Activated CD4-positive, alpha-beta T cell treated with anti-CD3 and anti-CD28 coated beads for 24 hours (primary cell): ENCODE data around the gene PHC2.

Source experiments
- DNase-seq, 2 donors: peaks; one replicate each; pipeline ENCODE4 v3.0.0-alpha.2; 2020; ENCODE audit warnings: low read depth in 2 of 2

PHC2 gene

DNA sequence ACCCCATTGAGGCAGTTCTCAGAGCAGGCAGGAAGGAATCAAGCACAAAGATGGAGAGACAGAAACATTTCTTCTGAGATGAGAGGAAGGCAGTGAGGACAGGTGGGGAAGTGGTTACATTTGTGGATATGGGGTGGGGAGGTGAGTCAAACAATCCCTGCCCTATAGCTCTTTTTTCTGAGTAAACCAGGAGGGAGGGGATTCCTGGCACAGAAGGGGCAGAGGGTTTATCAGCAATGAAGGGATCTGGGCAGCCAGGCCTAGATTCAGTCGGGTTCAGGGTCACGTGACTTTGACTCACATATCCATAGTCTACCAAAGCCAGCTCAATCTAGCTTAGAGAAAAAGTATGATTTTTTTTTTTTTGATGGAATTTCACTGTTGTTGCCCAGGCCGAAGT lies 15.7 kb upstream of the PHC2 start:
- DNase-seq, result no peak

DNA sequence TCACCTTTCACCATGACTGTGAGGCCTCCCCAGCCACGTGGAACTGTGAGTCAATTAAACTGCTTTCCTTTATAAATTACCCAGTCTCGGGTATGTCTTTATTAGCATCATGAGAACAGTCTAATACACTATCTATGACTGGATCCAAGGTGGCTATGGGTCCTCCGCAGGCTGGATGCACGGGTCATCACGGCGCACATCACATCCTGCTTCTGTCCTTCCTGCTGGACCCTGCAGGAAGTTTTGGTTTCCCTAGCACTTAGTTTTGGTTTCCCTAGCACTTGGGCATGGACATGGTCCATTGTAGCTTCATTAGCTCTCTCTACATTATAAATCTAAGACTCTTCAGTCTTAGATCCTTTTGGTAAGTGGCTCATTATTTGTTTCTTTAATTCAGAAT lies 14.2 kb upstream of the PHC2 start:
- no peak for DNase-seq

DNA sequence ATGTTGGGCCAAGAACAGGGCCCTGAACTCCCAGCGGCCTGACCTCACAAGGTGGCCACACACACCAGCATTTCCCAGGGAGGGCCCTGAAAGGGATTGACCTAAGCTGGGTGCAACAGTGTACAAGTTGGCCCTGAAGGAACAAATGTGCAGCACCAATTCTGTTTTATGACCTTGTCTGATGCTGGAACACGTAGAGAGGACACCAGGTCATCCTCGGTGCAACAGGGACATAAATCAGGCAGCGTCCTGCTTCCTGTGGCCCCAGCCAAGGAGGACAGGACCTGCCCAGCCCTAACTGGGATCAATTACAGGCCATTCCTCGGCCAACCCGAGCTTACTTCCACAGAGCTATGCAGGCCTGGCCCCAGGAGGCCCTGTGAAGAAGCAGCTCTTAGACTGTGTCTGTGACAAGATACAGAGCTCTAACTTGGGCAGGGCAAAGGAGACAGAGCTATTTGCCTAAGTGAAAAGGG lies 12.8 kb upstream of the PHC2 start:
- no peak for DNase-seq

DNA sequence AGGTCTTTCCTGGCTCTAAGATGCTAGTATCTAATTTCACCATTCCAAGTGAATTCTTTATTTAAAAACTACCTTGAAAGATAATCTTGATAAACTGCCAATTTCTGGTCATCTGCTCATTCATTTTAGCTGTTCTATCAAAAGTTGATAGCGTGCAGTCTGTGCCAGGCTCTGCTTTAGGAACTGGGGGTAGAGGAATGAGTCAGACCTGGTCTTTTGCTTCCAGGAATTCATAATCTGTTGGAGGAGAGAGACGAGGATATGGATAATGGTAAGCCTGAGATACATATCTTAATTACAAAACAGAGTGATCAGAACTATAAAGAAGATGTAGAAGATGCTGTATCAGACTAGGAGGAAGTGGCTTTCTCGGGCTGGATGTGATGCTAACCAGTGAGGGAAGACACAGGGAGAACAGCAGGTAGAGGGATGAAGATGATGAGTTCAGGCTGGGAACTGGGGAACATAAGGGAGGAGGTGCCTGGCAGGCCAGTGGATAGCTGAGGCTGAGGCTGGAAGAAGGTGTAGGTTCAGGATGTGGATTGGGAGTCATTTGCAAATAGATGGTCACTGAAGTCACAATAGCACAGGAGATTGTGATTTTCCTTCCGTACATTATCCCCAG lies 12.3 kb upstream of the PHC2 start:
- no peak for DNase-seq

DNA sequence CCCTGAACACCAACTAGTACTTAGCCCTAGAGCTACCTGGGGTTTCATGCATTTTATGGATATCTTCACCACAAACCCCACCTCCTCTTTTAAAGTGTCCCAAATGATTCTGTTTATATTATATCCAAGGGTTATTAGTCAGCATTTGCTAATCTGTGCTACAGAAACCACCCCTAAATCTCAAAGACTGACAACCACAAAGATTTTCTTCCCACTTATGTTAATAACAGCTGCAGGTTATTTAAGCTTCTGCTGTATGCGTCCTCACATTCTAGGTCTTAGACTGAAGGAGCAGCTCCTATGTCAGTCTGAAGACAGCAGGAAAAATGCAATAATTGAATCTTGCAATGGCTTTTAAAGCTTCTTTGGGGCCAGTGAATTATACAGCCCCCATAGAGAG lies 11.2 kb upstream of the PHC2 start:
- no peak for DNase-seq

DNA sequence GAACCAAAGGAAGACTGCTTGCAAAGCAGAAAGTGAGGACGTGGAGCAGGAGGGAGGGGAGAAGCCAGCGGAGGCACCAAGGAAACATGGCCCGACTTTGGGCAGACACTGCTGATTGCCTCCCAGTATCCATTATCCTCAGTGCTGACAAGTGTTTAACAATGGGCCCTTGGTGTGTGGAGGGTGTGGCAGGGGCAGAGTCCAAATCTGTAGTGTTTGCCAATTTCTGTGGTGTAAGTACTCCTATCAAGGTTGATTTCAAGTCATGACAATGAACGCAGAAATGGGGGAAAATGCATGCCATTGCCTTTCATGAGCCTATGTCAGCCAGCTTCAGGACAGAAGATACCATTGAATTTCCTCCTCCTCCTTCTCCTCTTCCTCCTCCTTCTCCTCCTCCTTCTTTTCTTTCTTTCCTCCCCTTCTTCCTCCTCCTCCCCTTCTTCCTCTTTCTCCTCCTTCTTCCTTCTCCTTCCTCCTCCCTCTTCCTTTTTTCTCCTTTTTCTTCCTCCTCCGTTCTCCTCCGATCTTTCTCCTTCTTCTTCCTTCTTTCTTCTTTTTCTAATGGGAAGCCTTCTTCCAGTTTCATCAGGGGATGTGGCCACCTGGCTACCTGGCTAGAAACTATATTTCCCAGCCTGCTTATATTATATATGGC lies 10.3 kb upstream of the PHC2 start:
- DNase-seq, result no peak

DNA sequence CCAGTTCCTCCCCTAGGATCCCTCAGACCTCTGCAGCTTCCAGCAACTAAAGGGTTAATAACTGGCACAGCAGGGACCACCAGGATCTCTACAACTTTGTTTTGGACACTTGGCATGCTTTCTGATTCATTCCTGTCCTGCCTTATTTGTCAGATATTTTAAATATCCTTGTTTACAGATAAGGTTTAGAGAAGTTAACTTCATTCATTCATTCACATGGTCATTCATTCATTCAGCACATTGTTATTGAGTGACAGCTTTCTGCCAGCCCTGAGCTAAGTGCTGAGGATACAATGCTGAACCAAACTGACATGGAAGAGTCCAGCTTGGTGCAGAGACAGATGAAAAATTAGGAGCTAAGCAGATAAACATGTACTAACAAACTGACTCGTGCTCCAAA lies 8.8 kb upstream of the PHC2 start:
- no peak for DNase-seq

DNA sequence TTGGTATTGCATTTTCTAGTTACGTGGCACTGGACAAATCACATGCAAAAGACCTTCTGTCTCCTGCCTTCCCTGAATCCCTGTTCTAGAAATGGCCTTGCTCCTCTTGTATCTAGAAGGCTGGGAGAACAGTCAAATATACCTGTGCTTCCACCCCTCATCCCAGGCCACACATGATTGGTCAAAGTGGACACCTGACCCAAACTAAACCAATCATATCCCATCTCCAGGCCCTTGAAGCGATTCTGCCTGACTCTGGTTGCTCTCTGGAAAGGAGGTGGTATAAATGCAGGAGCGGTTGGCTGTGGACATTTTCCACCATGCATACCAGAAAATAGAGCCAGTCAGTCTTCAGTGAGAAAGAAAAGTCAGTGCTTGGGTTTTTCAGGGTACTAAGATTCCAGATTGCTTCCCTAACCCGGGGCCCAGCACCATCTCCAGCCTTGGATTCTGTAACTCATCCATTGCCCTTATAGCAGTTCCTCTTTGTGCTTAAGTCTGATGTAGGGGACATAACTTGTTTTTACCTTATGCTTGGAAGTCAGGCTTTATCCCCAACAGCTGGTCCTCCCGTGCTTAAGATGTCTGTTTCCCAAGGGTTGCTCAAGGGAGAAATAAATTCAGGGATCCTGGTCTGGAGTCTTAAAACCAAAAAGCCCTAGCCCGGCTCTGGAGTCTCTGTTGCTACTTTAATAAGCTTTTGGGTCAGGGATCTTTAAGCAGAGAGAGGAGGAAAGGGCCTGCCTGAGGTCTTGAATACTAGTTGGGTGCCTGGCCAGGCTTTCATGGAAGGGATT lies 7.7 kb upstream of the PHC2 start:
- no peak for DNase-seq

DNA sequence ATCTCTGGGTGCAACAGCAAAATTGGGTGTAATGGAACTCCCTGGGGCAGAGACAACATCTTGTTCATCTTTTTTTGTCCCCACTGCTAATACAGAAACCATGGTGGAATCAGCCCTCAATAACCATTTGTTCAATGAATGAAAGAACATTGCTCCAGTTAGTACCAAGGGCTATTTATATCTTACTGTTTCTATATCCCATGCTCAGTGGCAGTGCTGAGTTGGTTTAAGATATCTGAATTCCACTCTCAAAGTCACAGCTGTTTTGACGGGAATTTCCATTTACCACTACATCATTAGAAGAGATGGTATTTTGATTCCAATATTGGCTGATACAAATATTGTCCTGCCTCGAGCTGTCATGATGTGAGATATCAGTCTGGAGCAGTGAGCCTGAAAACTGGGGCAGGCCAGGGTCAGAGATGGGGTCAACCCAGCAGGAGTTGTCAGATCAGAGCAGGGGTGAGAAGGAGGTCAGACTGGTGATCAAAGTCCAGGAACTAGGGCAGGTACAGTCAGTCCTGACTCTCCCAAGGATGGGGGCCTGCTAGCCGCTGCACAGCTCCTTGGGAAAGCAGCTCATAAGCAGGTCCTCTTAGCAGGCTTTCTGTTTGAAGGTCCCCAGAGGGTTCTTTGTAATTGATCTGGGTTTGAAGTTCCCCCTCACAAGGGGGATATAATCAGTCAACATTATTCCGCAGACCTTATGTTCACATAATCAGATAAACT lies 5.8 kb upstream of the PHC2 start:
- DNase-seq, result no peak

DNA sequence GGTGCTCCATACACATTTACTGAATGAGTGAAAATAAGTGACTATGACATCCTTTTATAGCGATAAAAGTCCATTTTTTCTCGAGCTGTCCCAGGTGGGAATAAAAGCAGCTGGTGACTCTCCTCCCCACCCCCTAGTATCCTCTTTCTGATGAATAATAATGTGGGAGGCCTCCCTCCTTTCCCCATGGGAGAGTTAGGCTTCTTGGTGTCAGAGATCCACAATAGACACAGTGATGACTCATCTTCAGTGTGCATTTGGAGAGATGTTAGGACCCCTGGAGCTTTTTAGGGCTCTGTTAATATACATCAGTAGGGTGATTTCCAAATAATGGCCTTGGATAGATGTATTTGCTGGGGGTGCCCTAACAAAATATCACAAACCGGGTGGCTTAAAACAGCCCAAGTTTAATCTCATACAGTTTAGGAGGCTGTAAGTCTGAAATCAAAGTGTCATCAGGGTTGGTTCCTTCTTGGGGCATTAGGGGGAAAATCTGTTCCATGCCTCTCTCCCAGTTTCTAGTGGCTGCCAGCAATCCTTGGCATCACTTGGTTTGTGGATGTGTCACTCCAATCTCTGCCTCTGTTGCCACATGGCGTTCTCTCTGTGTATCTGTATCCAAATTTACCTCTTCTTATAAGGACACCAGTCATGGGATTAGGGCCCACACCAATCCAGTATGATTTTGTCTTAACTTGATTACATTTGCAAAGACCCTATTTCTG lies 4.4 kb upstream of the PHC2 start:
- no peak for DNase-seq

DNA sequence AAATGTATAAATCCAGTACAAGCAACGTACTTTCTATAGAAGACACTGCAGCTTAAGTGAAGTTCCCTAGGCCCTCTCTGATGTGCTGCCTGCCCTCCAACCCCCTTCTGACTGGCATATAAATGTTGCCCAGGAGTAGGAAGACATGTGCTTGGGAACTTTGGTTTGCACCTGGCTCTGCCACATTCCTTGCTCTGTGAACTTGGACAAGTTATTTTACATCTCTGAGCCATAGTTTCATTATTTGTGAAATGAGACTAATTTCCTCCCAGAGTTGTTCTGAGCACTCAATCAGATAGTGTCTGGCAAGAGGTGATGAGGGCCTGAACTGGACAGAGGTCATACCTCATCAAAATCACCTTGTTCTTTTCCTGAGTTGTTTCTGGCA lies 3.5 kb upstream of the PHC2 start:
- no peak for DNase-seq

DNA sequence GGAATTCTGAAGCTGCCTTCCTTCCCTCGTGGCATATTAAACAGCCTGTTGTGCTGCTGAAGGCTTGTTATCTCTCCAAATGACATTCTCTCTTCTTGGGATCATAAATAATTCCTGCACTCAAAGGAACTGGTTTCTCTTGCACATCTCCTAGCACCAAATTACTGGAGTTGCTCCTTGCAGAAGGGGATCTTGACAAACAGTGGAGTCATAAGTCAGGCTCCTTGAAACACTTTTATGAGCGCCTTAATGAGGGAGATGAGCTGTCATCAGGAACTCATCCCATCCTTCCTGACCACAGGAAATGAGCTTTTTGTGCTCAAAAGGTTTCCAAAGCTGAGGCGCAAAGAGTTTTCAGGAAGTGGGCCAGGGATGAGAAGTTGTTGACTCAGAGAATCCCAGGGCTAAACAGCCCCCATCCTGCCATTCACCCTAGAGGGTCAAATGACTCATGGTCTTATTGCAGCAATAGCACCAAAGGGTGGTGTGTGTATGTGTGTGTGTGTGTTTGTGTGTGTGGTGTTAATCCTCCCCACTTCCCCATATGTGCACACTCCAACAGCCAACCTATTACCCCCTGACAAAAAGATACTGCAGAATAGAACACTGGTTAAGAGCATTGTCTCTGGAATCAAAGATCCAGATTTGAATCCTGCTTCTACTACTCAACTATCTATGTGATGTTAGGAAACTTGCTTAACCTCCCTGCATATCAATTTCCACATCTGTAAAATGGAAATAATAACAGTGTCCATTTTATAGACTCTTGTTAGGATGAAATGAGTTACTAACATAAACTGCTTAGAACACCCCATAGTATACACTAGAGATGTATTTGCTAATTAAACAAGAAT lies 2.8 kb upstream of the PHC2 start:
- no peak for DNase-seq

DNA sequence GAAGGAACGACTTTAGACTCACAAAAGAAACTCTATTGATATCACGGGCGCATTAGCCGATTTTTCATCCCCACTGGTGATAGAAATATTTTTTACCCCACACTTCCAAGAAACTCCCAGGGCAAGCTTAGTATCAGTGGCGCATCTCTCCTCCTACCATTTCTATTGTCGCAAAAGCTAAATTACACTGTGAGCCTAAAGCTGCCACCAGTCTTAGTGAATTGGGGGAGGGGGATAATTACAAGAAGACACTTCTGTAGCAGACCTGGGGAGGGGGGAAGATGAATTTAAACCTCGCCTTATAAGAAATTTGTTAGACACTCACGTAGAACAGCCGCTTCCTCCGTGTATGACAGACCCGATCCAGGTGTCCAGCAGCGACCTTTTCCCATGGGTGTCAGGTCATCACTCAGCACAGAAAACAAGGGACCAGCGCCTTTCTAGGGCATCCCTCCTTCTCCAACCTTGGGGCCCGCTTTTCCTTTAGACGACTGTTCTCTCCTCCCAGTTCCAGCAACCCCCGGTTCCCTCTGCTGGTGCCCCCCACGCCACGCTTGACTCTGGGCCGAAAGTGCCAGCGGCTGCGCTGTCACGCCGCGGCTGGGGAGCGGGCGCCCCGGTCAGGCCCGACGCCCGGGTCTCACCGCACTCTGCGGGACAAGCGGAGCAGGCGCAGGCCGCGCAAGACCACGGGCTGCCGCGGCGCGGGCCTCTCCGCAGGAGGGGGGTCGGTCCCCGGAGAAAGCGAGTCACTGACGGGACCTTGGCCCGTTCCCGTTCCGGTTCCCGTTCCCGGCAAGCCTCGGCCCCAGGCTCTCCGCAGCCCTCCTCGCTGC lies 821 bp downstream of the PHC2 start:
- DNase-seq, result no peak

DNA sequence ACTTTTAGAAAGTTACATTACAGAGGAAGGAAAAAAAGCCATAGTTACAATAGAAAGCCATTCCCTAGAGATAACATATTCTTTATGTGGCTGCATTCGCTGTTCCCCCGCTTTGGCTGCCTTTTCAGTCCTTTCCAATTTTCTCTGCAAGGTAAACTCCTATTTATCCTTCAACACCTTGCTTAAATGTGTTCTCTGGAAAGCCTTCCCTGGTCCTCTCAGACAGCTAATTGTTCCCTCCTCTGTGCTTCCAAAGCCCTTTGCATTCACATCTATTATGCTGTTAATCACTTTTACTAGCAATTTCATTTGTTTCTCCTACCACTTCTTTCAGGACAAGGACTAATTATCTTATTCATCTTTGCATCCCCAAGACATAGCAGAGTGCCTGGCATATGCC lies 1.6 kb downstream of the PHC2 start:
- DNase-seq, result no peak

DNA sequence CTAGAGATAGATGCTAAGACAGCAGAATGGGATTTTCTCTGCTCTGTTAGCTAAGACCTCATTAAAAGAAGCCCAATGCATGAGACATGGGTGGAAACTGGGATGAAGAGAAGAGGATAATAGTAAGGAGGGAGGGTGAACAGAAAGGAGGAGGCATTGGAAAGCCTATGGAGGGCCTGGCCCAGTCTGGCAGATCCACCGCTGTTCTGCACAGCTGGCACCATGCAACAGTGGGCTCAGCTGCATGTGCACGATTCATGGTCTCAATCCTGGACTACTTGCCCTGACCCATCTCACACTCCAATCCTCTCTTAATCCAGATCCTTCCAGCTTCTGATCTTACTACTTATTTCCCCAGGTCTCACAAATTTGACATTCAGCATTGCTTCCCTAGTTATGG lies 2.2 kb downstream of the PHC2 start:
- no peak for DNase-seq

DNA sequence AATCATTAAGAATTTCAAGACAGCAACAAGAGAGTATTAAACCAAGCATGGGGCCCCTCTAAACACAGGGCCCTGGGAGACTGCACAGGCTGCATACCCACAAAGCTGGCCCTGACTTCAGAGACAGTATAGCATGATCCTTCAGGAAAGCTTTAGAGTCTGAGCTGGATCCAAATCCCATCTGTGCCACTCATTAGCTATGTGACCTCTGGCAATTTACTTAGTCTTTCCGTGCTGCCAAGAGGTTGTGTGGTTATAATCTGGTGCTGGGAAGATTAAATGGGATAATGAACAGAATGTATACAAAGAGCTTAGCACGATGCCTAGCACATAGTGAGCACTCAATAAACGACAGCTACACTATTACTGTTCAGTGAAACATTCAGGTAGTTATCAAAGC lies 4.0 kb downstream of the PHC2 start:
- no peak for DNase-seq

DNA sequence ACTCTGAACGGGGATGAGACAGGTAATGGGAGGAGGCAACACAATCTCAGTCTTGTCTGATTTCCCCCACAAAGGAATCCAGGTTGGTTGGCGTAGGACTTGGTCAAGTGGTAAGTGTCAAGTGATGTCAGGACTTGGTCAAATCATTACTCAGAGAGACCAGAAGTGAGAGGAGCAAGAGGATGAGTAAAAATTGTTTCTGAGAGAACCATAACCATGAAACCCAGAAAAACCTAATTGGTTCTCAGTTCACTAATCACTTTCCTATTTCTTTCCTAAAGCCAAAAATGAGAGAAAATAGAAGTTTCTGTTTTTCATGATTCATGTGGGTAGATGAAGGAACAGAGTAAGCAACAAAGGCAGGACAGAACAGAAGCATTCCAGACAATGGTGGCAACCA lies 5.0 kb downstream of the PHC2 start:
- DNase-seq, result no peak

DNA sequence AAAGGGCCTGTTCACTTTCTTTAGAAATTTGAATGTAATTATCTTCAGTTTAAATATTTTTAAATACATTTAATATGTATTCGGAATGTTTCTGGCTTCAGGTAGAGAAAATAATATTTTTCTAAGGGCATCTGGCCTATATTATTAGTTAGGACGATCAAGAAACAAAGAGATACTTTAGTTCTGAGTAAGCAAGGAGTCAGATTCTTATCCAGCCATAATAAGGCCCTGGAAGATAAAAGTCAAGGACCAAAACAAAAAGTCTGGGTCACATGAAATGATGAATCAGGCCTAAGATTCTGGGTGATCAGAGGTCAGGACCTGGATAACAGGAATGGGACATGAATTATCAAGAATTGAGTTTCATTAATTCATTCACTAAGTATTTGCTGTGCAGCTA lies 6.3 kb downstream of the PHC2 start:
- DNase-seq, result no peak

DNA sequence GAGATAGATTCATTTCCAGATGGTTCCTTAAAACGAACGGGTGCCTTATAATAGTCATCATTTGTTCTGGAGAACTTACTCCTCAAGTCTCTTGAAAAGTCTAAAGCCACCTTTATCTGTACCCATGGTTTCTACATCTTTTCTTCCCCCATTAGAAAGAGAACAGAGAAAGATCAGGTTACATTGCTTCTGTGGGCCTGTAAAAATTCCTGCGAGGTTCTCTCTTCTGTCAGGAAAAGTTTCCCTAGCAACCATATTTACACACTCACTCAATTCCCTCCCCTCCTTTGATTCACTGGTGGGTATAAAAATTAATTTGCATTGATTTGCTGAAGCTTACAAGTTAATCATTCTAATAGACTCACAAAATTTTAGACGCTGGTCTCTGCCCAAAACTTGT lies 6.7 kb downstream of the PHC2 start:
- no peak for DNase-seq
